Activated CD8-positive, alpha-beta memory T cell treated with anti-CD3 and anti-CD28 coated beads for 48 hours (primary cell): ENCODE results near the gene BFSP1.

Experiments used
- DNase-seq, 3 experiments: peaks; one replicate each; pipeline ENCODE4 v3.0.0-alpha.2; 2020; ENCODE audit warnings: low read depth in 2 of 3, low spot score in 2 of 3

The BFSP1 gene

DNA sequence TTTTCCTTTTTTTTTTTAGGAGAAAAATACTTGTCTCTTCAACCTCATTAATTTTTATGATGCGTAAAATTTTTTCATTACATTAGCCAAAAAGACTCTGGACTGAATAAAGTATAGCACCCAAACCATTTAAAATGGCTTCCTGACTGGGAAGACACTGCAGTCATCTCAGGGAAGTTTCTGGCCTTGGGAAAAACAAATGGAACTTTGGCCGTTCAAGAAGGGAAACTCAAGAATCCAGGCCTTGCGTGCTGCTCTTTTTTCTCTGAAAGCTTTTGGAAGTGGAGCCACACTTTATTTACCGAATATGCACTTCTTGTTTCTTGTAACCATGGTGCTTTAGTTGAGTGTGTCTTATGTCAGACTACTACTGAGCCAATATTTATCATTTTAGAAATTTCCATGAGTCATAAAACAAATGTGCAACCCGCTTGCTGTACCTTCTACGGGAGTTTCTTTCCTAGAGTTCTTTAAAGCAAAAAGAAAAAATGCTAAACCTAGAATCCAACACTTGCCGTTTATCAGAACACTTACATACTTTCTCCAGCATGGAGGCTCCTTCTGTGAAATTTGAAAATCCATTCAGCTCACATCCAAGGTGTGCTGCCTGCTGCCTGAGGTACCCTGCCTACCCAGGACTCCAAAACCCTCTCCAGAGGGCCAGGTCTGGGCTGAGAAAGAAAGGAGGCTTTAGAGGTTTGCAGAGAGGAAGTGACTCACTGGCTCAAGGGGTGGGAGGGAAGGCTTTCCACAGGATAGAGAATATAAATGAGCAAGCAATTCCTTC is 27.2 kb upstream of the BFSP1 start:
- DNase-seq, result no peak

DNA sequence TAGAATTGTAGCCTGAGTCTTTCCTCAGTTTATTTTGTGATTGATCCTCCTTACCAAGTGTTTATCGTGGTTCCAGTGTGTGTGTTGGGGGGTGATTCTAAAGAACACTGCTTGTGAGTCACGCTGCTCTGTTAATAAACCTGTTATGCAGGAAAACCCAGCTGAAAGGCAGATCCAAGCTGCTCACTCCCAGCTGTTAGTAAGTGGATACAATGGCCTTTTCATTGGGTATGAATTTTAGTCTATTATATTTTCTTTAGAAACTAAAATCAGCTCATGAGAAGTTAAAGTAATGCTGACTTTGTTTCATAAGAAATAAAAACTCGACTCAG is 26.5 kb upstream of the BFSP1 start:
- no peak for DNase-seq

DNA sequence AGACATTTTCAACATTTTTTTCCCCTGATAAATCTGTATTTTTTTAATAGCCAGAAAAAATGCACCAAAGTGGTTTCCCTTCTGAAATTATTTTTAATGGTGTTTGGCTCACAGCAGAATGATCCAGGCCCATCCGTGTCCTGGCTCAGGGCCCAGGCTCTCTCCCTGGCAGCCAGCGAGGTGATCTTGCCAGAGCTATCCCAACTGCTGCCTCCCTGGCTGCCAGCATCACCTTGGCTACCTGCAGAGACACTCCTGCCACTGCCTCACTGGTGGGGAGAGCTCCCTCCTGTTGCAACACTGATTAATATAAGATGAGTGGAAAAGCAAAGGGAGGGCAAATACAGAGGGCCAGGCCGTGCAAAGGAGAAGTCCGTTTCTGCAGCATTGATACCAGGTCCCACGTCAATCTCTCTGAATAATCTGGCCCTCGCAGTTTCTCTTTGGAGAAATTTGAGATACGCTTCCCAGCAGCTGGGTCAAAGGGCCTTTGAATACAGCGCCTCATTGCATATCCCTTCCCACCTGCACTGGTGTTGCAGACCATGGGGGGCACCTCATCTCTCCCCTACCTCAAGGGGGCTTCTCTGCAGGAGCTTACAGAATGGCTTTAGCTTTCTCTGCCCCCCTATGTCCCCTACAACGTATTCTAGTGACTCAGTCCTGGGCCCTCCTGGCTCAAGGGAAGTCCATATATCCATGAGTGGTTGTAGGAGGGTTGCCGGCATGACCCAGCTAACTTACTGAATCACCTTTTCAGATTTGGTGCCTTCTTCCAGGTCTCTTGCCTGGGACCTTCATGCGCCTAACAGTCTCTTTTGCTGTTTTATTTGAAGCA is 25.9 kb upstream of the BFSP1 start:
- DNase-seq, result no peak

DNA sequence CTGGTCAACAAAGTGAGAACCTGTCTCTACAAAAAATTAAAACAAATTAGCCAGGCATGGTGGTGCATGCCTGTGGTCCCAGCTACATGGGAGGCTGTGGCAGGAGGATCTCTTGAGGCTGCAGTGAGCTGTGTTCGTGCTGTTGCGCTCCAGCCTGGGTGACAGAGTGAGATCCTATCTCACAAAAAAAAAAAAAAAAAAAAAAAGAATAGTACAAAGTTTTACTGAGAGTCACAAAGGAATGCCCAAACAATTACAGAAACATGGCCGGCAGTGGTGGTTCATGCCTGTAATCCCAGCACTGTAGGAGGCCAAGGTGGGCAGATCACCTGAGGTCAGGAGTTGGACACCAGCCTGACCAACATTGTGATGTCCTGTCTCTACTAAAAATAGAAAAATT is 23.9 kb upstream of the BFSP1 start:
- no peak for DNase-seq

DNA sequence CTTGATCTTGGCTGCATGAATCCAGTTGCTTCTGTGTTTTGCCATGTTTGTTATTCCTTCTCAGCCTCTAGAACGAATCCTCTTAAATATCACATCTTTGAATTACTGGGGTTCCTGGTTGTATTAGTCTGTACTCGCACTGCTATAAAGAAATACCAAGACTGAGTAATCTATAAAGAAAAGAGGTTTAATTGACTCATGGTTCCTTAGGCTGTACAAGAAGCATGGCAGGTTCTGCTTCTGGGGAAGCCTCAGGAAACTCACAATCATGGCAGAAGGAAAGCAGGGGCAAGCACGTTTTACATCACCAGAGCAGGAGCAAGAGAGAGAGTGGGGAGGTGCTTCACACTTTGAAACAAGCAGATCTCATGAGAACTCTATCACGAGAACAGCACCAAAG is 18.0 kb upstream of the BFSP1 start:
- no peak for DNase-seq

DNA sequence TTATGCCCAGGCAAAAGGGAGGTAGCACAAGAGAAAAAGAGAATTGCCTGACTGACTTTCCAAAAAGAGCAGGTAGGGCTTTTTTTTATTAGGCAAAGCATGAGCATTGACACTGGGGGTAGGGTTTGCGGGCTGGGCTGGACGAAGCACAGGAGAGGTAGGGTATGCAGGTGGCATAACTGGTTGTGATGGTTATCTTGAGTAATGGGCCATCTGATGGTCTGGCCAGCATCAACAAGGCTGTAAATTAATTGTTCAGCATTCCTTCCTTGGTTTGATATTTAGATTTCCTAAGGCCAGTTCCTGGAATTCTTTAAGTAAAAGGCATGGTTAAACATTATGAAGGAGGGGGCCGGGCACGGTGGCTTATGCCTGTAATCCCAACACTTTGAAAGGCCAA is 13.9 kb upstream of the BFSP1 start:
- no peak for DNase-seq

DNA sequence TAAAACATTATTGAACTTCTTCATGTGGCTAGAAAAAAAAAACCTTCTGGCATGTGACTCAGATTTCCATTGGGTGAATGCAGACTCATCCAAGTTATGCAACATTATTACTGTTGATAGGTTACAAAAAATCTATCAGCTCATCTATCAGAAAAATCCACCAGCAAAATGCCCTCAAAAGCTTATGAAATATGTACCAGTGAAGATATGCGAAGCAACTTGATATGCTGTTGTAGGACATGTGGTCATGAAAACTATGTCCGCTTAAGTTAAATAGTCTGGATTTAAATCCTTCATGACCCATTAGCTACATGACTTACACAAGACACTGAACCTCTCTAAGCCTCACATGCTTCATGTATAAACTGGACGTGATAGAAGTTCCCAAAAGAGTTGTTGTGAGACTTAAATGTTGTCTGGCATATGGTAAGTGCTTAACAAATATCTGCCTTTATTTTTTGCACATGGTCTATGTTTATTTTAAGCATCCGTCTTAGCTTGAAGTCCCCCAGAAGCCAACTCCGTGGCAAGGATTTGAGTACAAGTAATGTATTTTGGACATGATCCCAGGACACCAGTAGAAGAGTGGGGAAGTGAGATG is 12.5 kb upstream of the BFSP1 start:
- DNase-seq, result no peak

DNA sequence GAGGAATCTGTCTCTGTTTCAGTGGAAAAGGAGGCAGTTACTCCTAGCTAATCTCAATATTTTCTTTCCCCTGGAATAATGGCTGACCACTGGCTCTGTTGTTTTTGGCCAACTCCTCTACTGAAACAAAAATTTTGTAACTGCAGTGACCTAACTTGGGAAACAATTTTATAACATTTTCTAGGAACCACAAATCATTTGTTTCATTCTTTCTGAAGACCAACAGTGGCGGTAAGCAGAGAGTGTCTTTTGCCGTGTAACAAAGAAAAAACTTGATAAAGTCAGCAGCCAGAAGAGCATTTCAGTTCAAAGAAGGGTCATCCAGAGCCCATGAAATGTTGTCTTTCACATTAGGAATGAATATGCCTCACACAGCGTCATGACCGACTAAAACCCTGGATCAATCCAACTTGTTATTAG is 11.8 kb upstream of the BFSP1 start:
- DNase-seq, result no peak

DNA sequence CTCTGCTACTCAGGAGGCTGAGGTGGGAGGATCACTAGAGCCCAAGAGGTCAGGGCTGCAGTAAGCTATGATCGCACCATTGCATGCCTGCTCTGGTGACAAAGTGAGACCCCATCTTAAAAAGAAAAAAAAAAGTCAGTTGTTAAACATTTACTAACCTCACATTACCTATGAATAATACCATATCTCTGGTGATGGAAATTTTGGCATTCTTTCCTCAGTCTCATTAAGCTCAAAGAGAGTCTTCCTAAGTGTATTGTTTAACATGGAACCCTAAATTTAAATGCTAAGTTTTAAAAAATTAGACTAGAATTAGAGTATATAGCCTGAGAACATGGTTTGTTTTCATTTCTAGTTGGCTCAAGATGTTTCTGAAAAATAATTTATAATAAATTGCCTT is 11.3 kb upstream of the BFSP1 start:
- no peak for DNase-seq

DNA sequence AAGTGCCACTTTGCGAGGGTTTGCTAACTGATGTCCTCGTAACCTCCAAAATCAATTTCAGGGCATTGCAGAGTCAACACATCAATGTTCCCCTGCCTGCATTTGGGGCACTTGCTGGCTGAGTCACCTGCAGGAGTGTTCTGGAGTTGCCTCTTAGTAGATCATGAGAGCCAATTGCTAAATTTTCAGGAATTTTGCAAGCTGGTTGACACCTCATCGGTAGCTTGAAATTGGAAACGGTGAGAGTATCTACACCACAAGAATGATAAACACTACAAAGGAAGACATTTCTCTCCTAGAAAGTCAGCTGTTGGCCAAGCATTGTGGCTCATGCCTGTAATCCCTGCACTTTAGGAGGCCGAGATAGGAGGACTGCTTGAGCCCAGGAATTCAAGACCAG is 10.8 kb upstream of the BFSP1 start:
- DNase-seq, result no peak

DNA sequence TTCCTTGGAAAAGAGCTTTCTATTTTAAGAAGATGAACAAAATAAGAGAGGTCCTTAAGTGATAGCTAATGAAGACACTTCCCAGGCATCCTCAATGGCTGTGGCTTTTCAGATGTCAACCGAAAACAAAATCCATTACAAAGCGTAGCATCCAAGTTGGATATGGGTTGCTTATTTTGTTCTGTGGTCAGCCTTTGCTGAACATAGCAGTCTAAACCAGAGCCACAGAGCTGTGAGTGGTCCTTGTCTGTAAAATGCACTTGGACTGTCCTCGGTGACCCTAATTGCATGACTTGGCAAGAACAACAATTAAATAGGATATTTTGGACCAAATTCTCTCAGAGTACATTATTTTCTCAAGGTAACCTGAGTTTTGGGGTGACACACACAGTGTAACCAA is 10.4 kb upstream of the BFSP1 start:
- no peak for DNase-seq

DNA sequence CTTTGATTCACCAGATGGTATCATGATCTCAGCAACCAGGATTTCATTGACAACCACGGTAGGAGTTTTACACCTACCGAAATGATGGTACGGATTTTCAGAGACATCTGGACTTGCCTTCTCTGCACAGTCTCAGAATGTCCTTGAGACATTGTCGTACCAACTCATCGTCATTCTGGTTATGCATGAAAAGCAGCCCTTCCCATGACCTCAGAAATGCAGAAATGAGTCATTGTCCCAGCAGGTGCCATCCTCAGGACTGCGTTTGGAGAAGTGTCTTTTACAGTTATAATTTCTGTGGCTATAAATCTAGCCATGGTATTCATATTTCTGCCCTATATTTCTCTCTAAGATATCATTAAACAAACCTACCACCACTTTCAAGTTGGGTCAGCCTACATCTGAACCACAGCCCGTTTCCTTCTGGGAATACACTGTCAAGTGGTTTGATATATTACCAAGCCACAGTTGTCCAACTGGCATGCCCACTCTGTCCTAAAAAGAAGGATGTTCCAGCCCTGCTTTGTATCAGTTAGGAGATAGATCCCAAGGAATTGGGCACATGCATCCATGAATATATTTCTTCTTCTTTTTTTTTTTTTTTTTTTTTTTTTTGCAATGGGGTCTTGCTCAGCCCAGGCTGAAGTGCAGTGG is 7.5 kb upstream of the BFSP1 start:
- DNase-seq, result no peak

DNA sequence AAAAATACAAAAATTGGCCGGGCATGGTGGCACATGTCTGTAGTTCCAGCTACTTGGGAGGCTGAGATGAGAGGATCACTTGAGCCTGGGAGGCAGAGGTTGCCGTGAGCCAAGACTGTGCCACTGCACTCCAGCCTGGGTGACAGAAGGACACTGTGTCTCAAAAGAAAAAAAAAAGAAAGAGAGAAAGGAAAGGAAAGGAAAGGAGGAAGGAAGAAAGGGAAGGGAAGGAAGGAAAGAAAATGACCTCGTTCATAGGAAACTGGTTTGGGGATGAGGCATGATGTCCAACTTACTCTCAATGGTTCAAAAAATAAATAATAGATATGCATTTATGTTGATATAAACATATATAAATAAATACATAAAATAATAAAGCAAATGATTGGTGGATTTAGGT is 6.8 kb upstream of the BFSP1 start:
- no peak for DNase-seq

DNA sequence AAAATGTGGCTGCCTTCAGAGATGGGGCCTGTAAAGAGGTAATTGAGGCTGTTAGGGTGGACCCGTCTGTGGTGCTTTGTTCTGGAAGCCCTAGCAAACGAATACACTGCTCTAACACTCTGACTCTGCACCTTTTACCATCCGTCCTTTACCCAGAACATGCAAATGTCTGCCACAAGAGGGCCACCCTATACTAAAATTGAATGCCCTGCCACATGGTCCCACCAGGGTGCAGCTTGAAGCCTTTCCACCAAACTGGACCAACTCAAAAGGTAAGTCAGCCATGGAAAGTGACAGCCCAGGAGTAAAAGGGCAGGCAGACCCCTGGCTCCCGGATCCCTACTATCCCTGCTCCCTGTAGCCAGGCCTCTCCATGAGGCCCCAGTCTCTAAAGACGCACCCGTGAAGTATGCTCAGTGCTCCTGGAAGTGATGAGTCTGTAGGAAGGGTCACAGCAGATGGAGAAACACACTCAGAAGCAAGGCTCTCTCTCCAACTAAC is 5.8 kb upstream of the BFSP1 start:
- DNase-seq, result peak in 2 of 3 experiments; percentile 19 to 22

DNA sequence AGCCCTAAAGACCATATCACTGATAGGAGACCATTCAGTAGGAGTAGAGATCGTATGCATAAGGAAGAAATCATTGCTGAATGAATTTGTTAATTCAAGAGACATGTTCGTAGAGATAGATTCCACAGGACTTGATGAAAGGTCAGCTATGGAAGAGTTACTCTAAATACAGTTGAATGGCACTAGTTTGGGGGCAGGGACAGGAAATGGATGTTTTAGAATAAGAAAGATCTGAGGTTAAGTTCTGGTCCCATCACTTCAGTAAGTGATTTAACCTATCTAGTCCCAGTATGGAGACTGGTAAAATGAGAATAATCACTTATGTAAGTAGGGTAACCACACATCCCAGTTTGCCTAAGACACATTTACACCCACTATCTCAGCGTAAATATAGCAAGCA is 2.9 kb upstream of the BFSP1 start:
- no peak for DNase-seq

DNA sequence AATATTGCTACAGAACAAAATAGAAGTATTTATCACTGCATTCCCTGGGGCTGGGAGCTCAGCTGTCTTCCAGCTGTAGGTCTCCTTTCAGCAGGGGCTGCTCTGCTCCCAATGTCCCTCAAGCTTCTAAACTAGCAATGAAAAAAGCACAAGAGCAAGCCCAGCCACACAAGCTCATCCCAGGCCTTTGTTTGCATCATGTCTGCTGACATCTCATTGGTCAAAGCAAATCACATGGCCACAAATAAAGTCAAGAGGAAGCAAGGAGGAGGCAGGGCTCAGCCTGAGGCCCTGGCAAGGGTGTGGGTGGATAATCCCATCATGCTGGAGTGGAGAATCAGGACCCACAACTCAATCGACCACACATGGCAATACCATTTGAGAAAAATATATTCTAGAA is 2.2 kb upstream of the BFSP1 start:
- no peak for DNase-seq

DNA sequence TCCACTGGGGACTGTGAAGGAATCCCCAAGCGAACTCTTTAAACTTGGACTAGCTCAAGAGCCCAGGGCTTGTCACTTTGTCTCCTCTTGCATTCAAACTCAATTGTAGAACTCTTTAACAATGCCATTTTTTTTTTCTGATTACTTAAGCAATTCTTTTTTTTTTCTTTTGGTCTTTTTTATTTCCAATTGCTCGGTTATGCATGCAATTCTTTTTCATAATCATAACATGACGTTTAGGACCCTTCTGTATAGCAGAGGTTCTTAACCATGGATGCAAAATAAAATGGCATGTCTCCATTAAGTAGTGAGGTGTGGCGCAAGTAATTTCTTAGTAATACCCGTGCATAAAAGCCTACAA is 466 bp upstream of the BFSP1 start:
- no peak for DNase-seq

DNA sequence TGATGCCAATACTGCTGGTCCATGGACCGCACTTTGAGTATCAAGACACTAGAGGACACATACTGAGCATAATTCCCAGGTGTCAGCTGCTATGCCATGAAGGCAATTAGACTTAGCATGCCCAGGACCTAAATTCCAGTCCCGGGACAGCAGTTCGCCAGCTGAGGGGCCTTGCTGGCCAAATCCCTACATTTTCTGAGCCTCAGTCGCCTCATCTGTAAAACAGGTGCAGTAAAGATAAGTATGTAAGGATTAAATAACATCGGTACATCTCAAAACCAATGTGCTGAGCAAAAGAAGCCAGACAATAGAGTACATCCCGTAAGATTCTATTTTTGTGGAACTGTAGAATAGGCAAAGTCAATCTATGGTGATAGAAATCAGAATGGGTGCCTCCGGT is 1.0 kb downstream of the BFSP1 start:
- DNase-seq, result no peak

DNA sequence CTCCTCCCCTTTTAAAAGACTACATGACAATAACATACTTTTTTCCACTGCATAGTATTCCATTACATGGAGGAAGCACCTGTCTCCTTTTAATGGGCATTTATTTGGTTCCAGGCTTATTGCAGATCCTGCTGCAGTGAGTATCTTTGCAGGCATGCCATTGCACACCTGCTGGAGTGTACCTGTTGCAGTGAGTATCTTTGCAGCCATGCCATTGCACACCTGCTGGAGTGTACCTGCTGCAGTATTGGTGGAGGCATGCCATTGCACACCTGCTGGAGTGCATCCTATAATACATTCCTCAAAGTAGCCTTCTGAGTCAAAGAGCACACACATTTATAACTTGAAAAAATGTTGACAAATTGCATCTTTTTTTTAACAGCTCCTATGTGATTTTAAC is 1.6 kb downstream of the BFSP1 start:
- no peak for DNase-seq

DNA sequence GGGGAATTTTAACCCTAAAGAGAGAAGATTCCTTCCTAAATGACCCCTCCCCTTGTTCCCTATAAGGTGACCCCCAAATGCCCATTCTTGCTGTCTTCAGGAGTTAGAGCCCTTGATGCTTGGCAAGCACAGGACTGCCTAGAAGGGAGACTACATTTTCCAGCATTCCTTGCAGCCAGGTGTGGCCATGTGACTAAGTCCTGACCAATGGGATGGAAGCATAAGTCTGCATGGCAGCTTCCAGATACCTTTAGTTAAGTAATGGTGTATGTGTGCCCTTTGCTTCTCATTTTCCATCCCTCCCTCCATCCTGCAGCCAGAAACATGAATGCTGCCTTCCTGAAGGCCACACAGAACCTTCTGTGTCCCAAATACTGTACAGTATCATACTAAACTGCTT is 5.5 kb downstream of the BFSP1 start:
- DNase-seq, result no peak

DNA sequence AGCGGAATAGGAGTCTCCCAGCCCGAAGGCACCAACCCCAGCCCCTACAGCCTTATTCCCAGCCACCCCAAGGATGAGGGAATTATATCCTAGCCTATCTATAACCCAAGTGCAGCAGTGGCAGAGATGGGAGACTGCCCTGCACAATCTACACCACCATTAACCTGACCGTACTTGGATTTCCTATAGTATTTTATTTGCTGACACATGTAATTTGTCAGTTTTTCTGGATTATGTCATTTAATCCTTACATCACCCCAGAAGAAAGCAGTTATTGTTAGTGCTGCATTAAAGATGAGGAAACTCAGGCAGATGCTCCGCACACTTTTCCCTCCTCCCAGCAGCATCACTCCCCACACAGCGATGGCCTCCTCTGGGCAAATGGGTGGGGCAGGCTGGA is 6.0 kb downstream of the BFSP1 start:
- no peak for DNase-seq

DNA sequence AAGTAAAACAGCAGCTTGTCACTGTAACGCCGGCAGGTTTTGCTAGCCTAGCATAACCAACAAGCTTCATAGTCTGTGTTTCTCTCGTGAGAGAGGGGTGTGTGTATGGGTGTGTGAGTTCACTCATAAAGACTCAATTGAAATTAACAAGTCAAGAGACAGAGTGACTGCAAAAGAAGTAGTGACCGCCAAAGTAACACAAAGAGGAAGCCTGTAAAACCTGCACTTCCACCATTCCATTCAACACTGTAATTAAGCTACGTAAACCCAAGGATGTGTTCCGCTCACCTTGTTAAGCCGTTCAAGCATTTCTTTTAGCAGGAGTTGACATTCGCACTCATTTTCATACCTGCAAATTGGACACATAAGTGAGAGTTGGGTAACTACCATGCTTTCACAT is 6.6 kb downstream of the BFSP1 start:
- DNase-seq, result no peak
